Measurements from ENCODE around the gene GRK2.

GRK2 gene

GRCh38 chr11:67276781-67277230 is 10.5 kb downstream of the GRK2 start:
- no peaks in the 10 kb centered on the region for H3K27me3 ChIP-seq
- peak overlapping the region; percentile 99 for H3K27ac ChIP-seq
- peak overlapping the region; percentile 95 to 97 for H3K4me3 ChIP-seq (ENCODE audit: low read depth in 1 of 2, low read length in 1 of 2)
- H3K4me1 ChIP-seq (ENCODE audit: control insufficient read depth in 1 of 2, insufficient read depth in 1 of 2, low read depth in 1 of 2, low read length in 1 of 2), result peaks cover 99 to 100% of the 10 kb centered on the region in 2 experiments
- peaks cover 44% of the 10 kb centered on the region for H3K36me3 ChIP-seq
- TF ChIP-seq CTCF (IDR thresholded peaks at IDR 0.05), result peak; percentile 66
- no peaks in the 10 kb centered on the region for H3K9me3 ChIP-seq

- peaks cover 48% of the 10 kb centered on the region for H3K36me3 ChIP-seq
- no peaks in the 10 kb centered on the region for H3K27me3 ChIP-seq
- H3K4me1 ChIP-seq (ENCODE audit: control insufficient read depth in 1 of 2, insufficient read depth in 1 of 2, low read depth in 1 of 2, low read length in 1 of 2), result peaks cover 99 to 100% of the 10 kb centered on the region in 2 experiments
- TF ChIP-seq CTCF (IDR thresholded peaks at IDR 0.05), result peak; percentile 54
- H3K9me3 ChIP-seq, result no peaks in the 10 kb centered on the region
- peak overlapping the region; percentile 99 for H3K27ac ChIP-seq
- H3K4me3 ChIP-seq (ENCODE audit: low read depth in 1 of 2, low read length in 1 of 2), result peak overlapping the region; percentile 95 to 97
Measured at GRCh38 chr11:67277231-67277961, 11.1 kb downstream of the GRK2 start.

GRCh38 chr11:67278135-67278938 is 12.1 kb downstream of the GRK2 start:
- H3K4me3 ChIP-seq (ENCODE audit: low read depth in 1 of 2, low read length in 1 of 2), result peak overlapping the region; percentile 95 to 97
- no peak for TF ChIP-seq CTCF (IDR thresholded peaks at IDR 0.05)
- peak overlapping the region; percentile 99 for H3K27ac ChIP-seq
- no peaks in the 10 kb centered on the region for H3K27me3 ChIP-seq
- peaks cover 99 to 100% of the 10 kb centered on the region in 2 experiments for H3K4me1 ChIP-seq (ENCODE audit: control insufficient read depth in 1 of 2, insufficient read depth in 1 of 2, low read depth in 1 of 2, low read length in 1 of 2)
- no peaks in the 10 kb centered on the region for H3K9me3 ChIP-seq
- H3K36me3 ChIP-seq, result peaks cover 54% of the 10 kb centered on the region

GRCh38 chr11:67278939-67279588 is 12.8 kb downstream of the GRK2 start:
- Histone ChIP-seq H3K36me3 (peaks cover 59% of the 10 kb centered on the region), H3K9me3 (no peaks in the 10 kb centered on the region), H3K27ac (peak overlapping the region; percentile 99), H3K4me1 (ENCODE audit: control insufficient read depth in 1 of 2, insufficient read depth in 1 of 2, low read depth in 1 of 2, low read length in 1 of 2) (peaks cover 99 to 100% of the 10 kb centered on the region in 2 experiments), H3K4me3 (ENCODE audit: low read depth in 1 of 2, low read length in 1 of 2) (peak overlapping the region; percentile 95 to 97), H3K27me3 (no peaks in the 10 kb centered on the region)
- TF ChIP-seq CTCF (IDR thresholded peaks at IDR 0.05), result no peak

- H3K4me3 ChIP-seq (ENCODE audit: low read depth in 1 of 2, low read length in 1 of 2), result peak overlapping the region; percentile 95 to 97
- peaks cover 65% of the 10 kb centered on the region for H3K36me3 ChIP-seq
- H3K4me1 ChIP-seq (ENCODE audit: control insufficient read depth in 1 of 2, insufficient read depth in 1 of 2, low read depth in 1 of 2, low read length in 1 of 2), result peaks cover 99 to 100% of the 10 kb centered on the region in 2 experiments
- H3K27ac ChIP-seq, result peak overlapping the region; percentile 99
- TF ChIP-seq CTCF (IDR thresholded peaks at IDR 0.05), result no peak
- no peaks in the 10 kb centered on the region for H3K27me3 ChIP-seq
- no peaks in the 10 kb centered on the region for H3K9me3 ChIP-seq
Measured at GRCh38 chr11:67279589-67280340, 13.5 kb downstream of the GRK2 start.
